HepG2 (cell line): ENCODE results near the gene PRR12.

Source experiments
- ETV6 ChIP-seq: sonication (generic); formaldehyde crosslinking; conservative IDR thresholded peaks from 2 replicates; pipeline ENCODE4 v1.4.0; 2020; ENCODE audit warnings: missing genetic modification reagents
- FOXK1 ChIP-seq: sonication (generic); formaldehyde crosslinking; IDR thresholded peaks from 2 replicates; pipeline ENCODE4 v1.4.0; 2020; ENCODE audit warnings: low read depth, missing genetic modification reagents, borderline replicate concordance
- HIVEP1 ChIP-seq: sonication (generic); formaldehyde crosslinking; IDR thresholded peaks from 2 replicates; pipeline ENCODE4 v1.4.0; 2020; ENCODE audit warnings: mild to moderate bottlenecking, missing genetic modification reagents
- MIER3 ChIP-seq: IDR thresholded peaks from 2 replicates; pipeline ENCODE4 v1.6.1; 2016; ENCODE audit warnings: missing compliant biosample characterization, borderline replicate concordance
- NFIC ChIP-seq: IDR thresholded peaks from 2 replicates; pipeline ENCODE4 v1.6.1; 2012; ENCODE audit warnings: mild to moderate bottlenecking, low read length, inconsistent platforms
- TCF12 ChIP-seq, 2 experiments: fragments of 450-650 bp in 1 of 2; sonication (generic) in 1 of 2; formaldehyde crosslinking in 1 of 2; IDR thresholded peaks; 2 replicates each; pipeline versions ENCODE4 v1.6.1 to v1.8.0; 2017 to 2022; ENCODE audit warnings: antibody characterized with exemption in 1 of 2, mild to moderate bottlenecking in 1 of 2, missing genetic modification reagents in 1 of 2, moderate library complexity in 1 of 2
- TCF7L2 ChIP-seq: IDR thresholded peaks from 2 replicates; pipeline ENCODE4 v1.6.1; 2011; ENCODE audit warnings: mild to moderate bottlenecking, low read depth, low read length, moderate library complexity
- TF ChIP-seq, protein P1 (sequence below): sonication (generic); formaldehyde crosslinking; IDR thresholded peaks from 2 replicates; pipeline ENCODE4 v1.4.0; 2020; ENCODE audit warnings: missing genetic modification reagents

DNA sequence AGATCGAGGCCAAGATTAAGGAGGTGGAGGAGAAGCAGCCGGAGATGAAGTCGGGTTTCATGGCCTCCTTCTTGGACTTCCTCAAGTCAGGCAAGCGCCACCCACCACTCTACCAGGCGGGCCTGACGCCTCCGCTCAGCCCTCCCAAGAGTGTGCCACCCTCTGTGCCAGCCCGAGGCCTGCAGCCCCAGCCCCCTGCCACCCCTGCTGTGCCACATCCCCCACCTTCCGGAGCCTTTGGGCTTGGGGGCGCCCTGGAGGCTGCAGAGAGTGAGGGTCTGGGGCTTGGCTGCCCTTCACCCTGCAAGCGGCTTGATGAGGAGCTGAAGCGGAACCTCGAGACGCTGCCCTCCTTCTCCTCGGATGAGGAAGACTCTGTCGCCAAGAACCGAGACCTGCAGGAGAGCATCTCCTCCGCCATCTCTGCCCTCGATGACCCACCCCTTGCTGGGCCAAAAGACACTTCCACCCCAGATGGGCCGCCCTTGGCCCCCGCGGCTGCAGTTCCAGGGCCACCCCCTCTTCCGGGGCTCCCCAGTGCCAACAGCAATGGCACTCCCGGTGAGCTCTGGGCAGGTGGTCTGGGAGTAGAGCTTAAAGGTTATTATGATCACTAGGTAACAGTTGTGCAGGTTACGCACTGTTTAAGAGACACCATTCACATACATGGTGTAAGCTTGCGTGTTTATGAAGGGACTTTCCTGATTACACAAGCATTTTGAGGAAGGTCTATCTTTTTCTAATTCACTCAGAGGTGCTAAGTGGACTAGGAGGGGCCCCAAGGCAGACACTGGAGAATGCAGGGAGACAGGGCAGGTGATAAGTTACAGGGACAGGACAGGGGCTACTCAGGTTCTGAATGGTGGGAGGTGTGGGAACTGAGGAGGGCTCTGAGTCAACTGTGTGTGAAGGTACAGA, 8.7 kb downstream of the PRR12 start:
- no peak for TF ChIP-seq MIER3 (CRISPR knock-in tag)
- TF ChIP-seq NFIC = no peak
- TF ChIP-seq FOXK1 (CRISPR knock-in tag) = no peak
- TF ChIP-seq TCF7L2 = no peak
- no peak for TF ChIP-seq ETV6 (CRISPR knock-in tag)
- TF ChIP-seq TCF12 (IDR thresholded peaks at IDR 0.05) = no peak
- no peak for TF ChIP-seq TCF12 (CRISPR knock-in tag; IDR thresholded peaks at IDR 0.05)
- no peak for TF ChIP-seq HIVEP1 (CRISPR knock-in tag)
- TF ChIP-seq, protein P1, sequence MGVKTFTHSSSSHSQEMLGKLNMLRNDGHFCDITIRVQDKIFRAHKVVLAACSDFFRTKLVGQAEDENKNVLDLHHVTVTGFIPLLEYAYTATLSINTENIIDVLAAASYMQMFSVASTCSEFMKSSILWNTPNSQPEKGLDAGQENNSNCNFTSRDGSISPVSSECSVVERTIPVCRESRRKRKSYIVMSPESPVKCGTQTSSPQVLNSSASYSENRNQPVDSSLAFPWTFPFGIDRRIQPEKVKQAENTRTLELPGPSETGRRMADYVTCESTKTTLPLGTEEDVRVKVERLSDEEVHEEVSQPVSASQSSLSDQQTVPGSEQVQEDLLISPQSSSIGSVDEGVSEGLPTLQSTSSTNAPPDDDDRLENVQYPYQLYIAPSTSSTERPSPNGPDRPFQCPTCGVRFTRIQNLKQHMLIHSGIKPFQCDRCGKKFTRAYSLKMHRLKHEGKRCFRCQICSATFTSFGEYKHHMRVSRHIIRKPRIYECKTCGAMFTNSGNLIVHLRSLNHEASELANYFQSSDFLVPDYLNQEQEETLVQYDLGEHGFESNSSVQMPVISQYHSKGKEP = no peak
